Measurements from ENCODE around the gene STOM. TPM values are rescaled to one million over a fixed set of nuclear protein-coding genes. Genes with fewer than 3 reads are reported as not detected.

The STOM gene
- total RNA-seq, 2 donors from 2014 or later = 26.6 to 35.6 TPM

GRCh38 chr9:121348221-121348620 lies 21.8 kb downstream of the STOM start:
- Histone ChIP-seq H3K27ac (ENCODE audit: low read depth, low read length) (no peak overlapping the region), H3K36me3 (ENCODE audit: control insufficient read depth, insufficient read depth, low read length) (no peaks in the 10 kb centered on the region), H3K9ac (ENCODE audit: extremely low read depth, low read length, poor library complexity, severe bottlenecking) (no peak overlapping the region), H3K4me1 (ENCODE audit: control insufficient read depth, insufficient read depth, low read length) (peaks cover 10% of the 10 kb centered on the region), H3K9me3 (ENCODE audit: control insufficient read depth, low read length) (no peaks in the 10 kb centered on the region), H3K27me3 (ENCODE audit: control insufficient read depth, insufficient read depth, low read length, poor library complexity, severe bottlenecking) (no peaks in the 10 kb centered on the region), H3K4me3 (ENCODE audit: low read length) (no peak overlapping the region)
- Mint-ChIP-seq H3K27ac (no peak overlapping the region), H3K4me1 (peaks cover 14% of the 10 kb centered on the region), H3K36me3 (ENCODE audit: low read depth) (peaks cover 2% of the 10 kb centered on the region), H3K4me3 (no peak overlapping the region), H3K9me3 (no peaks in the 10 kb centered on the region), H3K27me3 (ENCODE audit: insufficient read depth) (no peaks in the 10 kb centered on the region)
- WGBS, 2 experiments (ENCODE audit: insufficient coverage in 1 of 2, insufficient read length in 1 of 2) = 85 to 92% methylated on average over 3 of the region's 3 CpGs
- TF ChIP-seq, protein P1, sequence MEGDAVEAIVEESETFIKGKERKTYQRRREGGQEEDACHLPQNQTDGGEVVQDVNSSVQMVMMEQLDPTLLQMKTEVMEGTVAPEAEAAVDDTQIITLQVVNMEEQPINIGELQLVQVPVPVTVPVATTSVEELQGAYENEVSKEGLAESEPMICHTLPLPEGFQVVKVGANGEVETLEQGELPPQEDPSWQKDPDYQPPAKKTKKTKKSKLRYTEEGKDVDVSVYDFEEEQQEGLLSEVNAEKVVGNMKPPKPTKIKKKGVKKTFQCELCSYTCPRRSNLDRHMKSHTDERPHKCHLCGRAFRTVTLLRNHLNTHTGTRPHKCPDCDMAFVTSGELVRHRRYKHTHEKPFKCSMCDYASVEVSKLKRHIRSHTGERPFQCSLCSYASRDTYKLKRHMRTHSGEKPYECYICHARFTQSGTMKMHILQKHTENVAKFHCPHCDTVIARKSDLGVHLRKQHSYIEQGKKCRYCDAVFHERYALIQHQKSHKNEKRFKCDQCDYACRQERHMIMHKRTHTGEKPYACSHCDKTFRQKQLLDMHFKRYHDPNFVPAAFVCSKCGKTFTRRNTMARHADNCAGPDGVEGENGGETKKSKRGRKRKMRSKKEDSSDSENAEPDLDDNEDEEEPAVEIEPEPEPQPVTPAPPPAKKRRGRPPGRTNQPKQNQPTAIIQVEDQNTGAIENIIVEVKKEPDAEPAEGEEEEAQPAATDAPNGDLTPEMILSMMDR (conservative IDR thresholded peaks at IDR 0.05) = no peak
- DNase-seq = no peak

- H3K36me3 ChIP-seq (ENCODE audit: control insufficient read depth, insufficient read depth, low read length) = no peaks in the 10 kb centered on the region
- Mint-ChIP-seq H3K4me1 (no peaks in the 10 kb centered on the region), H3K27me3 (ENCODE audit: insufficient read depth) (no peaks in the 10 kb centered on the region), H3K9me3 (no peaks in the 10 kb centered on the region), H3K27ac (no peak overlapping the region), H3K36me3 (ENCODE audit: low read depth) (peaks cover 2% of the 10 kb centered on the region), H3K4me3 (no peak overlapping the region)
- H3K27me3 ChIP-seq (ENCODE audit: control insufficient read depth, insufficient read depth, low read length, poor library complexity, severe bottlenecking) = no peaks in the 10 kb centered on the region
- H3K9ac ChIP-seq (ENCODE audit: extremely low read depth, low read length, poor library complexity, severe bottlenecking) = no peak overlapping the region
- no peak overlapping the region for H3K27ac ChIP-seq (ENCODE audit: low read depth, low read length)
- DNase-seq = no peak
- TF ChIP-seq, protein P1 (conservative IDR thresholded peaks at IDR 0.05) = no peak
- H3K4me3 ChIP-seq (ENCODE audit: low read length) = no peak overlapping the region
- H3K4me1 ChIP-seq (ENCODE audit: control insufficient read depth, insufficient read depth, low read length) = no peaks in the 10 kb centered on the region
- WGBS, 2 experiments (ENCODE audit: insufficient coverage in 1 of 2, insufficient read length in 1 of 2) = 89 to 95% methylated on average over 3 of the region's 3 CpGs
- H3K9me3 ChIP-seq (ENCODE audit: control insufficient read depth, low read length) = no peaks in the 10 kb centered on the region
These were observed 25.0 kb downstream of the STOM start for GRCh38 chr9:121345070-121345469.

- H3K27ac ChIP-seq (ENCODE audit: low read depth, low read length) = no peak overlapping the region
- no peaks in the 10 kb centered on the region for H3K9me3 ChIP-seq (ENCODE audit: control insufficient read depth, low read length)
These were observed 25.9 kb downstream of the STOM start for GRCh38 chr9:121344184-121344583.

More at GRCh38 chr9:121344184-121344583, 25.9 kb downstream of the STOM start:
- TF ChIP-seq, protein P1 (conservative IDR thresholded peaks at IDR 0.05) = no peak
- no peak overlapping the region for H3K4me3 Mint-ChIP-seq
- H3K36me3 Mint-ChIP-seq (ENCODE audit: low read depth) = peaks cover 2% of the 10 kb centered on the region
- Histone ChIP-seq H3K9ac (ENCODE audit: extremely low read depth, low read length, poor library complexity, severe bottlenecking) (no peak overlapping the region), H3K36me3 (ENCODE audit: control insufficient read depth, insufficient read depth, low read length) (no peaks in the 10 kb centered on the region), H3K4me3 (ENCODE audit: low read length) (no peak overlapping the region), H3K4me1 (ENCODE audit: control insufficient read depth, insufficient read depth, low read length) (no peaks in the 10 kb centered on the region), H3K27me3 (ENCODE audit: control insufficient read depth, insufficient read depth, low read length, poor library complexity, severe bottlenecking) (no peaks in the 10 kb centered on the region)
- 90 to 100% methylated on average over 2 to 4 of the region's 4 CpGs for WGBS, 2 experiments (ENCODE audit: insufficient coverage in 1 of 2, insufficient read length in 1 of 2)
- no peak for DNase-seq
- H3K27ac Mint-ChIP-seq = no peak overlapping the region
- H3K4me1 Mint-ChIP-seq = no peaks in the 10 kb centered on the region
- no peaks in the 10 kb centered on the region for H3K9me3 Mint-ChIP-seq
- no peaks in the 10 kb centered on the region for H3K27me3 Mint-ChIP-seq (ENCODE audit: insufficient read depth)

Data from endodermal cell (in vitro differentiated cells).